Trophoblast cell (in vitro differentiated cells and primary cell): ENCODE results near the gene TAF6.

Experiments
- DNase-seq, 2 donors: peaks; one replicate each; pipeline ENCODE4 v3.0.0-alpha.2; 2016
- H2AFZ ChIP-seq: 2 replicates; pipeline ENCODE4 v1.6.1; 2013; ENCODE audit warnings: low read length, moderate library complexity, mild to moderate bottlenecking; ENCODE audit not compliant: insufficient read depth, poor library complexity
- H2AK5ac ChIP-seq: 2 replicates; pipeline ENCODE4 v1.6.1; 2013; ENCODE audit warnings: mild to moderate bottlenecking, low read length
- H2BK120ac ChIP-seq: 2 replicates; pipeline ENCODE4 v1.6.1; 2013; ENCODE audit warnings: low read length, mild to moderate bottlenecking, moderate library complexity; ENCODE audit not compliant: insufficient read depth, poor library complexity
- H2BK12ac ChIP-seq: 2 replicates; pipeline ENCODE4 v1.6.1; 2013; ENCODE audit warnings: mild to moderate bottlenecking, low read length, moderate library complexity
- H2BK5ac ChIP-seq: 2 replicates; pipeline ENCODE4 v1.6.1; 2013; ENCODE audit warnings: low read length, low read depth, moderate library complexity, mild to moderate bottlenecking; ENCODE audit not compliant: poor library complexity
- H3K14ac ChIP-seq: 2 replicates; pipeline ENCODE4 v1.6.1; 2013; ENCODE audit warnings: mild to moderate bottlenecking, low read length
- H3K18ac ChIP-seq: 2 replicates; pipeline ENCODE4 v1.6.1; 2013; ENCODE audit warnings: mild to moderate bottlenecking, low read length
- H3K23ac ChIP-seq: 2 replicates; pipeline ENCODE4 v1.6.1; 2013; ENCODE audit warnings: low read length
- H3K27ac ChIP-seq: 2 replicates; pipeline ENCODE4 v1.5.1; 2013; ENCODE audit warnings: low read depth, mild to moderate bottlenecking, inconsistent platforms, low read length, moderate library complexity
- H3K27me3 ChIP-seq: 2 replicates; pipeline ENCODE4 v1.6.1; 2013; ENCODE audit warnings: inconsistent platforms, mild to moderate bottlenecking, low read length, moderate library complexity; ENCODE audit not compliant: insufficient read depth
- H3K36me3 ChIP-seq, 2 experiments: 1 replicate in 1 of 2; 2 replicates in 1 of 2; pipeline ENCODE4 v1.6.1; 2013; ENCODE audit warnings: low read length in 2 of 2, mild to moderate bottlenecking in 2 of 2, moderate library complexity in 1 of 2; ENCODE audit not compliant: insufficient read depth in 2 of 2, control insufficient read depth in 1 of 2
- H3K4ac ChIP-seq: 2 replicates; pipeline ENCODE4 v1.6.1; 2013; ENCODE audit warnings: low read depth, mild to moderate bottlenecking, low read length, moderate library complexity
- H3K4me1 ChIP-seq, 2 experiments: 1 replicate in 1 of 2; 2 replicates in 1 of 2; pipeline ENCODE4 v1.6.1; 2013; ENCODE audit warnings: low read length in 2 of 2, mild to moderate bottlenecking in 2 of 2, moderate library complexity in 1 of 2; ENCODE audit not compliant: insufficient read depth in 2 of 2, control insufficient read depth in 1 of 2
- H3K4me2 ChIP-seq: 2 replicates; pipeline ENCODE4 v1.6.1; 2013; ENCODE audit warnings: inconsistent platforms, mild to moderate bottlenecking, low read length, moderate library complexity
- H3K4me3 ChIP-seq: 2 replicates; pipeline ENCODE4 v1.5.1; 2013; ENCODE audit warnings: mild to moderate bottlenecking, low read depth, low read length, inconsistent platforms
- H3K79me1 ChIP-seq: one replicate; pipeline ENCODE4 v1.6.1; 2013; ENCODE audit warnings: low read length
- H3K79me2 ChIP-seq: 2 replicates; pipeline ENCODE4 v1.6.1; 2013; ENCODE audit warnings: low read length, mild to moderate bottlenecking; ENCODE audit not compliant: control insufficient read depth, insufficient read depth, poor library complexity
- H3K9ac ChIP-seq: 2 replicates; pipeline ENCODE4 v1.6.1; 2013; ENCODE audit warnings: mild to moderate bottlenecking, low read length
- H3K9me3 ChIP-seq: 2 replicates; pipeline ENCODE4 v1.6.1; 2013; ENCODE audit warnings: low read depth, mild to moderate bottlenecking, control low read depth, inconsistent platforms, low read length; ENCODE audit not compliant: insufficient read depth
- H4K12ac ChIP-seq: 2 replicates; pipeline ENCODE4 v1.6.1; 2013; ENCODE audit warnings: low read depth, mild to moderate bottlenecking, low read length, moderate library complexity
- H4K8ac ChIP-seq: 2 replicates; pipeline ENCODE4 v1.6.1; 2013; ENCODE audit warnings: low read depth, mild to moderate bottlenecking, low read length, moderate library complexity
- H4K91ac ChIP-seq: one replicate; pipeline ENCODE4 v1.6.1; 2013; ENCODE audit warnings: low read depth, mild to moderate bottlenecking, low read length, moderate library complexity
- WGBS: extraction: QIAGEN DNeasy Blood & Tissue Kit; methylation state at CpG from one replicate; pipeline ENCODE4 v1.1.7; 2013; ENCODE audit warnings: missing lambda C conversion rate; ENCODE audit not compliant: insufficient read length, insufficient coverage; ENCODE audit errors: extremely low coverage; 5-methylcytosine and 5-hydroxymethylcytosine counted together

The TAF6 gene

DNA sequence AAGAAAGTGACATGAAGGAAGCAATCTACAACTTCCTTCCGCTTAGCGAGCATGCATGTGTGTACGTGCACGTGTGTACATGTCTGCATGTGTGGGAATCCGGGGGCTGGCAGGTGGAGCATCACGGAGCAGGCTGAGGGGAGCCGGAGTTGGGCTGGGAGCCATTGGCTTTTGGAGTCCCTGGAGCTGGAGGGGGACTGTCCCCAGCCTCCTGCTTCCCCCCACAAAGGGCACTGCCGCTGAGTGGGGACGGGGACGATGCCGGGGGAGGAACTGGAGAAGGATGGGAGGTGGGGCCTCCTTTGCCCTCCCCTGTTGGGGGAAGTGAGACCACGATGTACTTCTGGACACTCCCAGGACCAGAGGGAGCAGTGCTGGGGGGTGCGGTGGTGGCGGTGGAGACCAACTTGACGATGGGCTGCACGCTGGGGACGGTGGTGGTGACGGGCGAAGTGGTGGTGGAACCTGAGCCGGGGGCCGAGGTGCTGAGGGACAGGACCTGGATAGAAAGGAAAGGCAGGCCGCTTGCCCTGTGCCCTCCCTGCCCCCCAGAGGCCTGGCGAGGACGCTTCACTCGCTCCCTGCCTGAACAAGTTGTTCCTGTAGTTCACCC, 11.9 kb downstream of the TAF6 start:
- no peak overlapping the region for H4K12ac ChIP-seq
- DNase-seq, result no peak
- no peak overlapping the region for H3K4ac ChIP-seq
- H3K27ac ChIP-seq, result no peak overlapping the region
- peaks cover 5% of the 10 kb centered on the region for H3K79me1 ChIP-seq
- no peak overlapping the region for H2AFZ ChIP-seq
- no peak overlapping the region for H4K8ac ChIP-seq
- no peak overlapping the region for H3K23ac ChIP-seq
- no peak overlapping the region for H3K4me3 ChIP-seq
- H3K9ac ChIP-seq, result no peak overlapping the region
- H3K79me2 ChIP-seq, result peaks cover 1% of the 10 kb centered on the region
- WGBS, result no CpG with 5 or more reads among the region's 25 CpGs
- no peak overlapping the region for H3K18ac ChIP-seq
- no peak overlapping the region for H2AK5ac ChIP-seq
- no peak overlapping the region for H2BK5ac ChIP-seq
- H3K27me3 ChIP-seq, result no peaks in the 10 kb centered on the region
- H2BK120ac ChIP-seq, result no peak overlapping the region
- H4K91ac ChIP-seq, result no peak overlapping the region
- peaks cover 58 to 62% of the 10 kb centered on the region in 2 experiments for H3K36me3 ChIP-seq
- H3K14ac ChIP-seq, result no peak overlapping the region
- peaks cover 6 to 8% of the 10 kb centered on the region in 2 experiments for H3K4me1 ChIP-seq
- no peak overlapping the region for H2BK12ac ChIP-seq
- no peaks in the 10 kb centered on the region for H3K9me3 ChIP-seq
- H3K4me2 ChIP-seq, result no peak overlapping the region

- H4K8ac ChIP-seq, result no peak overlapping the region
- no peak overlapping the region for H2AFZ ChIP-seq
- no peak overlapping the region for H2AK5ac ChIP-seq
- H3K27me3 ChIP-seq, result no peaks in the 10 kb centered on the region
- H3K14ac ChIP-seq, result no peak overlapping the region
- peaks cover 1% of the 10 kb centered on the region for H3K79me2 ChIP-seq
- no peak overlapping the region for H3K9ac ChIP-seq
- no peak overlapping the region for H3K18ac ChIP-seq
- no peak overlapping the region for H3K23ac ChIP-seq
- no peak overlapping the region for H3K4ac ChIP-seq
- peaks cover 52 to 56% of the 10 kb centered on the region in 2 experiments for H3K36me3 ChIP-seq
- H4K91ac ChIP-seq, result no peak overlapping the region
- WGBS, result no CpG with 5 or more reads among the region's 17 CpGs
- H4K12ac ChIP-seq, result no peak overlapping the region
- H2BK12ac ChIP-seq, result no peak overlapping the region
- H3K27ac ChIP-seq, result no peak overlapping the region
- no peaks in the 10 kb centered on the region for H3K9me3 ChIP-seq
- no peak overlapping the region for H2BK120ac ChIP-seq
- H2BK5ac ChIP-seq, result no peak overlapping the region
- peaks cover 9% of the 10 kb centered on the region for H3K79me1 ChIP-seq
- H3K4me1 ChIP-seq, result peaks cover 7 to 9% of the 10 kb centered on the region in 2 experiments
- no peak overlapping the region for H3K4me3 ChIP-seq
- no peak overlapping the region for H3K4me2 ChIP-seq
- no peak for DNase-seq
These were observed 12.5 kb downstream of the TAF6 start for GRCh38 chr7:100106633-100107032.

DNA sequence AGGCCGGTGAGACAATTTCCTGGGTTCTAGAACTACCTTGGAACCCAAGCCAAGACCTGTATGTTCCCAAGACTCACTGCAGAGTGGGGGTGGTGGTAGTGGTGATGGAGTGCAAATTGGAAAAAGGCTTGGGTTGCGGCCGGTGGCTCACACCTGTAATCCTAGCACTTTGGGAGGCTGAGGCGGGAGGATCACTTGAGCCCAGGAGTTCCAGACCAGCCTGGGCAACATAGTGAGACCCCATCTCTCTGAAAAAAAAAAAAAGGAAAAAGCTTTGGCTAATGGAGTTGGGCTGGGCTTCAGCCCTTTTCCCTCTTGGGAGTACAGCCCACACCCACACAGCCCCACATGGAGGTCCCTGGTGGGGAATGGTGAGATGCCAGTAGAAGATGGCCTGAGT, 13.6 kb downstream of the TAF6 start:
- Histone ChIP-seq H2BK12ac (no peak overlapping the region), H2BK120ac (no peak overlapping the region), H3K36me3 (peaks cover 44 to 47% of the 10 kb centered on the region in 2 experiments), H3K4me1 (peaks cover 7 to 9% of the 10 kb centered on the region in 2 experiments), H3K9me3 (no peaks in the 10 kb centered on the region), H3K23ac (no peak overlapping the region), H3K79me2 (peaks cover 4% of the 10 kb centered on the region), H2AFZ (no peak overlapping the region), H3K4me2 (no peak overlapping the region), H3K4me3 (no peak overlapping the region), H4K12ac (no peak overlapping the region), H3K14ac (no peak overlapping the region), H2AK5ac (no peak overlapping the region), H3K4ac (no peak overlapping the region), H3K79me1 (peaks cover 16% of the 10 kb centered on the region), H4K8ac (no peak overlapping the region), H3K27me3 (no peaks in the 10 kb centered on the region), H3K9ac (no peak overlapping the region), H4K91ac (no peak overlapping the region), H3K27ac (no peak overlapping the region), H2BK5ac (no peak overlapping the region), H3K18ac (no peak overlapping the region)
- no peak for DNase-seq
- no CpG with 5 or more reads among the region's 4 CpGs for WGBS

DNA sequence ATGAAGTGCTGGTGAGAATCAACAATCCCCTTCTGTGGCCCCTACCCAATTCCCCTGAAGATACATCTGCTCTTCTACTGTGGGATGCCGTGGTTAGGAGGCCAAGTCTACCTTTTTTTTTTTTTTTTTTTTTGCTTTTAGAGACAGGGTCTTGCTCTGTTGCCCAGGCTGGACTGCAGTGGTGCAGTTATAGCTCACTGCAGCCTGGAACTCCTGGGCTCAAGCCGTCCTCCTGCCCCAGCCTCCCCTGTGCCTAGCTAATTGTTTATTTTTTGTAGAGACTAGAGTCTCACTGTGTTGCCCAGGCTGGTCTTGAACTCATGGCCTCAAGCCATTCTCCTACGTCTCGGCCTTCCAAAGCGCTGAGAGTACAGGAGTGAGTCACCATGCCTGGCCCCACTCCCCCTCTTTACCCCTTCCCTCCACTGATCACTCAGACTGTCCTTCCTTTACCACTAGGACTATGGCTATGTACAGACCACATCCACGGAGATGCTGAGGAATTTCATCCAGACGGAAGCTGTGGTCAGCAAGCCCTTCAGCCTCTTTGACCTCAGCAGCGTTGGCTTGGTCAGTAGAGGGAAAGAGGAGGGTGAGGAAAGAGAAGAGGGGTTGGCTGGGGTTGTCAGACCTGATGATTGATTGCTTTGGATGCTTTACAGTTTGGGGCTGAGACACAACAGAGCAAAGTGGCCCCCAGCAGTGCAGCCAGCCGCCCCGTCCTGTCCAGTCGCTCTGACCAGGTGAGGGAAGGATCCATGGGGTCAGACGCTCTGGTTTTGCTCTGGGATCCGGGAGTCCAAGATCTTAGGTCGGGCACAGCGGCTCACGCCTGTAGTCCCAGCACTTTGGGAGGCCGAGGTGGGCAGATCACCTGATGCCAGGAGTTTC, 16.0 kb downstream of the TAF6 start:
- Histone ChIP-seq H4K12ac (no peak overlapping the region), H3K23ac (no peak overlapping the region), H4K91ac (peak overlapping the region; percentile 90), H3K4me3 (no peak overlapping the region), H3K4me1 (peaks cover 10 to 13% of the 10 kb centered on the region in 2 experiments), H3K14ac (peak overlapping the region; percentile 77), H2AFZ (no peak overlapping the region), H3K18ac (peak overlapping the region; percentile 69), H3K9ac (no peak overlapping the region), H3K27me3 (no peaks in the 10 kb centered on the region), H3K79me1 (peaks cover 18% of the 10 kb centered on the region), H3K27ac (peak overlapping the region; percentile 98), H3K36me3 (peaks cover 42 to 49% of the 10 kb centered on the region in 2 experiments), H2BK12ac (peak overlapping the region; percentile 91), H3K4me2 (peak overlapping the region; percentile 56), H3K4ac (peak overlapping the region; percentile 57), H2AK5ac (peak overlapping the region; percentile 55), H4K8ac (peak overlapping the region; percentile 69), H3K79me2 (peaks cover 11% of the 10 kb centered on the region), H2BK5ac (peak overlapping the region; percentile 60), H3K9me3 (no peaks in the 10 kb centered on the region), H2BK120ac (peak overlapping the region; percentile 84)
- DNase-seq, result no peak
- no CpG with 5 or more reads among the region's 17 CpGs for WGBS
